OCI-LY1 (cell line): Measurements from ENCODE around the gene TPCN2.

Experiments
- H2AFZ ChIP-seq: fragments of 200-600 bp; sonication (generic), shearing (Covaris generic); 2 replicates; pipeline ENCODE4 v1.6.0; 2014; ENCODE audit warnings: antibody characterized with exemption, mild to moderate bottlenecking, low read length
- H3F3A ChIP-seq: fragments of 200-600 bp; sonication (generic), shearing (Covaris generic); 2 replicates; pipeline ENCODE4 v1.6.0; 2014; ENCODE audit warnings: mild to moderate bottlenecking, antibody characterized with exemption, low read length, moderate library complexity; ENCODE audit not compliant: insufficient read depth
- H3K27ac ChIP-seq: fragments of 200-600 bp; sonication (generic); 2 replicates; pipeline ENCODE4 v1.5.1; 2014; ENCODE audit warnings: low read length, mixed run types, mild to moderate bottlenecking, low read depth; ENCODE audit not compliant: poor library complexity, severe bottlenecking
- H3K27me3 ChIP-seq: fragments of 200-600 bp; sonication (generic); 2 replicates; pipeline ENCODE4 v1.6.0; 2014; ENCODE audit warnings: antibody characterized with exemption, mild to moderate bottlenecking, low read length, moderate library complexity; ENCODE audit not compliant: insufficient read depth
- H3K36me3 ChIP-seq: fragments of 200-600 bp; sonication (generic); 2 replicates; pipeline ENCODE4 v1.6.1; 2014; ENCODE audit warnings: mild to moderate bottlenecking, antibody characterized with exemption, low read length, moderate library complexity, mixed read lengths; ENCODE audit not compliant: insufficient read depth
- H3K4me1 ChIP-seq: fragments of 200-600 bp; sonication (generic); 2 replicates; pipeline ENCODE4 v1.5.1; 2014; ENCODE audit warnings: mild to moderate bottlenecking, low read length, moderate library complexity; ENCODE audit not compliant: insufficient read depth, severe bottlenecking
- H3K4me2 ChIP-seq: fragments of 200-600 bp; sonication (generic), shearing (Covaris generic); 2 replicates; pipeline ENCODE4 v1.6.1; 2014; ENCODE audit warnings: low read length
- H3K4me3 ChIP-seq: fragments of 200-600 bp; sonication (generic); 2 replicates; pipeline ENCODE4 v1.5.1; 2014; ENCODE audit warnings: low read length, low read depth, mild to moderate bottlenecking, mixed read lengths; ENCODE audit not compliant: poor library complexity, severe bottlenecking
- H3K79me2 ChIP-seq: fragments of 200-600 bp; shearing (Covaris generic); 2 replicates; pipeline ENCODE4 v1.6.1; 2016; ENCODE audit warnings: mixed run types, low read length, mixed read lengths; ENCODE audit not compliant: insufficient read depth
- H3K9ac ChIP-seq: fragments of 200-600 bp; sonication (generic), shearing (Covaris generic); 2 replicates; pipeline ENCODE4 v1.6.1; 2014; ENCODE audit warnings: mild to moderate bottlenecking, low read length, mixed read lengths
- H3K9me2 ChIP-seq: fragments of 200-600 bp; sonication (generic), shearing (Covaris generic); 2 replicates; pipeline ENCODE4 v1.6.1; 2014; ENCODE audit warnings: low read depth, mild to moderate bottlenecking, low read length, mixed read lengths
- H3K9me3 ChIP-seq: fragments of 200-600 bp; shearing (Covaris generic); 2 replicates; pipeline ENCODE4 v1.6.1; 2014; ENCODE audit warnings: low read length, mixed read lengths
- H4K20me1 ChIP-seq: fragments of 200-600 bp; sonication (generic), shearing (Covaris generic); 2 replicates; pipeline ENCODE4 v1.6.0; 2016; ENCODE audit warnings: mild to moderate bottlenecking, low read length; ENCODE audit not compliant: insufficient read depth
- EZH2 ChIP-seq: fragments of 200-600 bp; sonication (generic), shearing (Covaris generic); IDR thresholded peaks from 2 replicates; pipeline ENCODE4 v1.8.0; 2017; ENCODE audit warnings: borderline replicate concordance, mixed run types, mild to moderate bottlenecking, antibody characterized with exemption, low read length, moderate library complexity, mixed read lengths
- TF ChIP-seq, protein P1 (sequence below): fragments of 200-600 bp; sonication (generic), shearing (Covaris generic); IDR thresholded peaks from 2 replicates; pipeline ENCODE4 v1.5.1; 2017; ENCODE audit warnings: mild to moderate bottlenecking, antibody characterized with exemption, low read length, moderate library complexity, mixed read lengths

The TPCN2 gene

DNA sequence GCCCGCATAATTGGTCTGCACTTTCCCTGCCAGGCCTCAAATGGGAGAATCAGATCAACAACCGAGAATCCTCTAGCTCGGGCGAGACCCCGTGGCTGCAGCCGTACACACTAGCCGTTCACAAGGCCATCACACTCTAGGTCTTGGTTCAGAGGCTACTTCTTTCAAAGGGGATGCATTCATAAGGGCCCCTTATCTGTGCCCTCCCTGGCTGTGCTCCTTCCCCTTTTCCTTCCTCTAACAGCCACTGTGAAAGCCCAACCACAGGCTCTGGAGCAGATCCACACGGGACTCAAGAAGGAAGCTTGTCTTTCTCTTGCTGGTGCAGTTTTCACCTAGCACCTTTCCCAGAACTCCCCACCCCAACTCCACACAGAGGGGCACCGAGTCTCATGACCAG is 131.5 kb downstream of the TPCN2 start:
- H3K27me3 ChIP-seq = no peaks in the 10 kb centered on the region; the same call in 1 of the 2 replicates
- H3K9me2 ChIP-seq = no peaks in the 10 kb centered on the region
- H3K4me1 ChIP-seq = no peaks in the 10 kb centered on the region
- H3K9me3 ChIP-seq = no peaks in the 10 kb centered on the region
- no peak overlapping the region for H3K4me2 ChIP-seq
- no peak overlapping the region for H2AFZ ChIP-seq
- no peak overlapping the region for H3K9ac ChIP-seq
- H3K27ac ChIP-seq = no peak overlapping the region
- H3K4me3 ChIP-seq = no peak overlapping the region
- TF ChIP-seq, protein P1, sequence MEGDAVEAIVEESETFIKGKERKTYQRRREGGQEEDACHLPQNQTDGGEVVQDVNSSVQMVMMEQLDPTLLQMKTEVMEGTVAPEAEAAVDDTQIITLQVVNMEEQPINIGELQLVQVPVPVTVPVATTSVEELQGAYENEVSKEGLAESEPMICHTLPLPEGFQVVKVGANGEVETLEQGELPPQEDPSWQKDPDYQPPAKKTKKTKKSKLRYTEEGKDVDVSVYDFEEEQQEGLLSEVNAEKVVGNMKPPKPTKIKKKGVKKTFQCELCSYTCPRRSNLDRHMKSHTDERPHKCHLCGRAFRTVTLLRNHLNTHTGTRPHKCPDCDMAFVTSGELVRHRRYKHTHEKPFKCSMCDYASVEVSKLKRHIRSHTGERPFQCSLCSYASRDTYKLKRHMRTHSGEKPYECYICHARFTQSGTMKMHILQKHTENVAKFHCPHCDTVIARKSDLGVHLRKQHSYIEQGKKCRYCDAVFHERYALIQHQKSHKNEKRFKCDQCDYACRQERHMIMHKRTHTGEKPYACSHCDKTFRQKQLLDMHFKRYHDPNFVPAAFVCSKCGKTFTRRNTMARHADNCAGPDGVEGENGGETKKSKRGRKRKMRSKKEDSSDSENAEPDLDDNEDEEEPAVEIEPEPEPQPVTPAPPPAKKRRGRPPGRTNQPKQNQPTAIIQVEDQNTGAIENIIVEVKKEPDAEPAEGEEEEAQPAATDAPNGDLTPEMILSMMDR = no peak
- no peak for TF ChIP-seq EZH2
- H3K79me2 ChIP-seq = no peaks in the 10 kb centered on the region
- no peaks in the 10 kb centered on the region for H4K20me1 ChIP-seq
- H3F3A ChIP-seq = no peaks in the 10 kb centered on the region
- no peaks in the 10 kb centered on the region for H3K36me3 ChIP-seq

DNA sequence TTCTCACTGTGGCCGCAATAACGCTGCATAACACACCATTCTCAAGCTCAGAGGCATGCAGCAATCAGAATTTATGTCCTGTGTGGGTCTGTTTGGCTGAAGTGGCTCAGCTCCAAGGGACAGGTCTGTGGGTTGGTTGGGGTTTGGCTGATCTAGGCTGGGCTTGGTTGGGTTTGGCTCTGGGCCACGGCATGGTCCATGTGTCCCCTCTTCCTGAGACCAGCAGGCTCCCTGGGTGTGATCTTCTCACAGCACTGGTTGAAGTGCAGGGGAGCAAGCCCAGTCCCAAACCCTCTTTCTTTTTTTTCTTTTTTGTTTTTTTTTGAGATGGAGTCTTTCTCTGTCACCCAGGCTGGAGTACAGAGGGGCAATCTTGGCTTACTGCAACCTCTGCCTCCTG is 132.0 kb downstream of the TPCN2 start:
- Histone ChIP-seq H3K9me2 (no peaks in the 10 kb centered on the region), H3K27me3 (no peaks in the 10 kb centered on the region; the same call in 1 of the 2 replicates), H3K36me3 (no peaks in the 10 kb centered on the region), H2AFZ (no peak overlapping the region), H3F3A (no peaks in the 10 kb centered on the region), H3K4me1 (no peaks in the 10 kb centered on the region), H3K4me3 (no peak overlapping the region), H3K27ac (no peak overlapping the region), H3K79me2 (no peaks in the 10 kb centered on the region), H3K4me2 (no peak overlapping the region), H3K9ac (no peak overlapping the region), H4K20me1 (no peaks in the 10 kb centered on the region), H3K9me3 (no peaks in the 10 kb centered on the region)
- TF ChIP-seq EZH2 = no peak
- TF ChIP-seq, protein P1 = no peak

DNA sequence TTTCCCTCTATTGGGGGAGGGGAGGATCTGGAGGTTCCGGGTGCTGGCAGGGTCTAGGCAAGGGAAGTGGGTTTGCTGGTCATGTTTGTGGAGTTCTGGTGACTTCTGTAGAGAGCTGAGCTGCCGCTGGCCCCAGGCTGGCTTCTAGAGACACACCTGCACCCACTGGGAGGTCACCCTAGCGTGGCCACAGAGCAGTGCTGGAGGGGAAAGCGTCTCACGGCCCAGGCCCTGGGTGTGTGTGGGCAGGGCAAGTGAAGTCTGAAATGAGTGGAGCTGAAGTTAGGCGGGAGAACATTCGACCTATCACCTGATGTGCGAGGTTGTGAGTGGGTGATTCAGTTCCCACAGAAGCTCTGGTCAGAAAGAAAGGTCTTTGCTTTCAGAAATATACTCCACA is 134.9 kb downstream of the TPCN2 start:
- no peak overlapping the region for H2AFZ ChIP-seq
- no peaks in the 10 kb centered on the region for H3F3A ChIP-seq
- H3K9ac ChIP-seq = no peak overlapping the region
- H4K20me1 ChIP-seq = no peaks in the 10 kb centered on the region
- H3K79me2 ChIP-seq = no peaks in the 10 kb centered on the region
- no peaks in the 10 kb centered on the region for H3K9me2 ChIP-seq
- H3K4me1 ChIP-seq = no peaks in the 10 kb centered on the region
- H3K27ac ChIP-seq = no peak overlapping the region
- H3K4me2 ChIP-seq = no peak overlapping the region
- H3K27me3 ChIP-seq = peaks cover 5% of the 10 kb centered on the region; the same call in 1 of the 2 replicates
- TF ChIP-seq, protein P1 = no peak
- TF ChIP-seq EZH2 = no peak
- H3K4me3 ChIP-seq = no peak overlapping the region
- H3K9me3 ChIP-seq = no peaks in the 10 kb centered on the region
- H3K36me3 ChIP-seq = no peaks in the 10 kb centered on the region
